ENCODE data around the gene GAB3. TPM values are rescaled to one million over a fixed set of nuclear protein-coding genes. Genes with fewer than 3 reads are reported as not detected.

GAB3 gene
- total and polyA plus RNA-seq, 2 of the 4 experiments (the other 2 are of a cell fraction) = 2.2 to 3.7 TPM

GRCh38 chrX:154661170-154661569 is 89.7 kb downstream of the GAB3 start:
- dilution Hi-C loops (cut with HindIII; ENCODE audit: low sequenced_read_pairs, unreplicated experiment) = no loop called here
- Histone ChIP-seq H3K4ac (ENCODE audit: low read depth, low read length) (no peak overlapping the region), H3K27ac (ENCODE audit: insufficient read depth, low read length) (no peak overlapping the region), H2AK5ac (ENCODE audit: low read depth, low read length) (no peak overlapping the region), H2BK15ac (ENCODE audit: low read depth, low read length) (no peak overlapping the region), H3K23ac (ENCODE audit: low read depth, low read length) (no peak overlapping the region), H3K9ac (ENCODE audit: low read depth, low read length) (no peak overlapping the region), H4K5ac (ENCODE audit: low read depth, low read length) (no peak overlapping the region), H3K36me3 (ENCODE audit: control insufficient read depth, insufficient read depth, low read length) (no peaks in the 10 kb centered on the region), H3K27me3 (ENCODE audit: control insufficient read depth, insufficient read depth, low read length) (peaks cover 2% of the 10 kb centered on the region; the same call in 1 of the 2 replicates), H4K20me1 (ENCODE audit: insufficient read depth, low read length) (no peaks in the 10 kb centered on the region), H3K14ac (replicated peaks; ENCODE audit: low read depth, low read length) (no peak overlapping the region), H4K91ac (ENCODE audit: insufficient read depth, low read depth, low read length) (no peak overlapping the region), H2AK9ac (replicated peaks; ENCODE audit: low read depth, low read length, poor library complexity) (no peak overlapping the region), H2BK5ac (ENCODE audit: low read depth, low read length, poor library complexity, severe bottlenecking) (no peak overlapping the region), H3K4me2 (ENCODE audit: low read depth, low read length) (no peak overlapping the region), H3K79me1 (ENCODE audit: low read depth in 1 of 2, low read length in 2 of 2) (no peaks in the 10 kb centered on the region), H3K9me1 (ENCODE audit: insufficient read depth, low read length) (no peaks in the 10 kb centered on the region), H2AFZ (replicated peaks; ENCODE audit: low read length, poor library complexity) (no peak overlapping the region), H2BK120ac (ENCODE audit: low read depth, low read length) (no peak overlapping the region), H3K4me1 (ENCODE audit: control insufficient read depth, insufficient read depth, low read length) (no peaks in the 10 kb centered on the region), H4K8ac (ENCODE audit: low read depth in 2 of 2, low read length in 2 of 2) (no peak overlapping the region), H3K4me3 (ENCODE audit: insufficient read depth, low read depth, low read length) (no peak overlapping the region), H2BK20ac (ENCODE audit: low read depth, low read length) (no peak overlapping the region), H3K56ac (ENCODE audit: extremely low read depth, insufficient read depth, low read length) (no peak overlapping the region), H3K9me3 (ENCODE audit: control insufficient read depth, insufficient read depth, low read length) (peaks cover 6% of the 10 kb centered on the region), H3K18ac (ENCODE audit: low read depth, low read length) (no peak overlapping the region)
- DNase-seq = peak; percentile 5
- WGBS, 2 experiments (ENCODE audit: extremely low coverage in 2 of 2, insufficient read length in 1 of 2) = no CpG with 5 or more reads among the region's 4 CpGs
- intact Hi-C loops (cut with micrococcal nuclease) = no loop called here
- no peak for ATAC-seq (ENCODE audit: low read depth)
- ChIA-PET POLR2A (ENCODE audit: unreplicated experiment) (no interaction called here), CTCF (no interaction called here)
- no peak for TF ChIP-seq RCOR1 (IDR thresholded peaks at IDR 0.05; ENCODE audit: insufficient replicate concordance, low read length)
- no peak for TF ChIP-seq CTCF (conservative IDR thresholded peaks at IDR 0.05; ENCODE audit: low read depth, low read length)
- no peak for TF ChIP-seq CHD1 (IDR thresholded peaks at IDR 0.05; ENCODE audit: low read depth, low read length)
- TF ChIP-seq ELK1 (IDR thresholded peaks at IDR 0.05; ENCODE audit: borderline replicate concordance, low read depth, low read length) = no peak
- TF ChIP-seq FOS (IDR thresholded peaks at IDR 0.05; ENCODE audit: low read depth, low read length) = no peak
- in situ Hi-C loops (cut with MboI; ENCODE audit: low sequenced_read_pairs) = no loop called here
- BruUV-seq (replicated peaks) = no TSS peak
